Forelimb muscle (tissue), 1 donor: ENCODE results near the gene GIGYF2. TPM values are rescaled to one million over a fixed set of nuclear protein-coding genes. Genes with fewer than 3 reads are reported as not detected.
"Not testable (repeated sequence)": the region's sequence is repeated elsewhere in the genome, so short reads cannot be mapped to it uniquely, and the experiment has no call there.

ENCODE experiments used
- DNase-seq: peaks from one replicate; pipeline ENCODE4 v3.0.0-alpha.2; 2013; ENCODE audit warnings: low read depth
- polyA plus RNA-seq: library from polyadenylated mRNA; unstranded; fragments of 120-200 nt; gene quantifications from one replicate; pipeline ENCODE4 v1.2.1, GENCODE V29; 2013; ENCODE audit not compliant: insufficient read length

The GIGYF2 gene, protein sequence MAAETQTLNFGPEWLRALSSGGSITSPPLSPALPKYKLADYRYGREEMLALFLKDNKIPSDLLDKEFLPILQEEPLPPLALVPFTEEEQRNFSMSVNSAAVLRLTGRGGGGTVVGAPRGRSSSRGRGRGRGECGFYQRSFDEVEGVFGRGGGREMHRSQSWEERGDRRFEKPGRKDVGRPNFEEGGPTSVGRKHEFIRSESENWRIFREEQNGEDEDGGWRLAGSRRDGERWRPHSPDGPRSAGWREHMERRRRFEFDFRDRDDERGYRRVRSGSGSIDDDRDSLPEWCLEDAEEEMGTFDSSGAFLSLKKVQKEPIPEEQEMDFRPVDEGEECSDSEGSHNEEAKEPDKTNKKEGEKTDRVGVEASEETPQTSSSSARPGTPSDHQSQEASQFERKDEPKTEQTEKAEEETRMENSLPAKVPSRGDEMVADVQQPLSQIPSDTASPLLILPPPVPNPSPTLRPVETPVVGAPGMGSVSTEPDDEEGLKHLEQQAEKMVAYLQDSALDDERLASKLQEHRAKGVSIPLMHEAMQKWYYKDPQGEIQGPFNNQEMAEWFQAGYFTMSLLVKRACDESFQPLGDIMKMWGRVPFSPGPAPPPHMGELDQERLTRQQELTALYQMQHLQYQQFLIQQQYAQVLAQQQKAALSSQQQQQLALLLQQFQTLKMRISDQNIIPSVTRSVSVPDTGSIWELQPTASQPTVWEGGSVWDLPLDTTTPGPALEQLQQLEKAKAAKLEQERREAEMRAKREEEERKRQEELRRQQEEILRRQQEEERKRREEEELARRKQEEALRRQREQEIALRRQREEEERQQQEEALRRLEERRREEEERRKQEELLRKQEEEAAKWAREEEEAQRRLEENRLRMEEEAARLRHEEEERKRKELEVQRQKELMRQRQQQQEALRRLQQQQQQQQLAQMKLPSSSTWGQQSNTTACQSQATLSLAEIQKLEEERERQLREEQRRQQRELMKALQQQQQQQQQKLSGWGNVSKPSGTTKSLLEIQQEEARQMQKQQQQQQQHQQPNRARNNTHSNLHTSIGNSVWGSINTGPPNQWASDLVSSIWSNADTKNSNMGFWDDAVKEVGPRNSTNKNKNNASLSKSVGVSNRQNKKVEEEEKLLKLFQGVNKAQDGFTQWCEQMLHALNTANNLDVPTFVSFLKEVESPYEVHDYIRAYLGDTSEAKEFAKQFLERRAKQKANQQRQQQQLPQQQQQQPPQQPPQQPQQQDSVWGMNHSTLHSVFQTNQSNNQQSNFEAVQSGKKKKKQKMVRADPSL (N-terminal part only)
- polyA plus RNA-seq: 39.0 TPM

DNA sequence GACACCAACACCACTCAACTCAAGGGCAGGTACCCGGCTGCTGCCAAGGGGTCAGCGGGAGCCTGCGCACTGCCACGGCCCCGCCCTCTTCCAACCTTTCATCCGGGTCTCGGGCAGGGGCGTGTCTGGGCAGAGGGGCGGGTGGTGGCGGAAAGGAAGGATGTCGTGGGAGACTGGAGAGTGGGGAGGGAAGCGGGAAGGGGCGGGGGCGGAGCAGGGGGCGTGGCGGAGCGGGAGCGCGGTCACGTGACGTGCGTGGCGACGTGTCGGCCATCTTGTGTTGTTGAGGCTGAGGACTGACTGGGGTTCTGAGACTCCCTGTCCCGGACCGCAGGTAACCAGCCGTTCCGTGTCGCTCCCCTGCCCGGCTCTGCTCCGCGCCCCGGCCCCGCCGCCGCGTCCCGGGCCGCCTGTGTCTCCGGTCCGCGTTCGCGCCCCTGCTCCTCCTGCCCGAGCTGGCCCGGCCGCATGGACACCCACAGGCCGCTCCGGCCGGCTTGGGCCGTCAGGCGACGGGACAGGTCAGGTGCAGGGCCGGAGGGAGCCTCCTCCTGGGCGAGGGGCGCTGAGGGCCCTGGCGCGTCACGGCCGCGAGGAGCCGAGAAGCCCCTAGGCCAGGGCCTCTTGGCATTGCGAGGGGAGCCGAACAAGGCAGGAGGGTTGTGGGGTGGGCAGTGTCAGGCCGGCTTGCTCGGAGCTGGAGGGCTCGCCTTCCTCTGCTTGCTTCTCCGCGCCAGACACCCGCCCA, at the start of gene GIGYF2:
TSS of gene GIGYF2 (plus strand) at position 273 of the 748 bp plus-strand sequence. CDS start 37,867 bp downstream, outside the sequence.
- DNase-seq: peak; percentile 78

DNA sequence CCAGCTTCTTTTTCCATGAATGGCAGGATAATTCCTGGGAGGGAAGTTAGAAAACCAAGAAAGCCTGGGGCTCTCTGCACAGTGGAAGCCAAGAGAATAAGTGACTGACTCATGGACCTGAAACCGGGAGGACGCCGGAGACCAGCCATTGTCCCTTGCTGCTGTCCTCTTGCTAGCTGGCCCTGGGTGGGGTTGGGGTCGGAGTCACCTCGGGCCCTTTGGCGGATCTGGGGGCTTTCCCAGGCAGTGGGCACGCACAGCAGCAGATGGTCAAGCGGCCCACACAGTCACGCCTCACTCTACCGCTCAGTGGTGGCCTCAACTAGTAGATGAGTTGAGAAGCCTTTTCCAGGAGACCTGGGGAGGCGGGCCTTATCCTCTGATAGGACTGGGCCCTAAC, 48.1 kb upstream of the GIGYF2 start:
- no peak for DNase-seq

DNA sequence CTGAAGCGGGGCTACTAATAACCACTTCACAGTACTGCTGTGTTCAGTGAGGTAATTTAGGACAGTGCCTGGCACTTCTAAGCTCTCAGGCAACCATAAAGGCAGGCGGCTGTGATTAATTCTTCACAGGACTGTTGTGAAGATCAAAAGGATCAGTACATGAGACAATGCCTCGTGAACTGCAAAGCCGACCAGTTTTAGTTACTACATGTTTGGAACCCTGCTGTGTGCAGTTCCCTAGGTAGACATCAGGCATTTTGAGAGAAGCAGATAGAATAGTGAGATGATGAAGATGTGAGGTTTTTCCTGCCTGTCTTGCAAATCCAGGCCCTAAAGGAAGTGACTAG, 44.7 kb upstream of the GIGYF2 start:
- no peak for DNase-seq

DNA sequence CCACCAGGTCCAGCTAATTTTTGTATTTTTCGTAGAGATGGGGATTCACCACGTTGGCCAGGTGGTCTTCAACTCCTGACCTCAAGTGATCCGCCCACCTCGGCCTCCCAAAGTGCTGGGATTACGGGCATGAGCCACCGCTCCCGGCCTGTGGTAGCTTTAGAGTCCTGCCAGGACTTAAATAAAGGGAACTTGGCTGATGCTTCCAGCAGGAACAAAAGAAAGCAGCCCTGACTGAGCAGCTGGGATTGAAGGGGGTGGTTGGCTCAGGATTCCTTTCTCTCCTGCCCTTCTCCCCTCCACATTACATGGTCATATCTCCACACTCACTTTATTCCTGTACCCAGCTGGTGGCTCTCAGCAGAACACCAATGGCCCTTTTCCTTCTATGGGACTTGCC, 43.7 kb upstream of the GIGYF2 start:
- DNase-seq: no peak

DNA sequence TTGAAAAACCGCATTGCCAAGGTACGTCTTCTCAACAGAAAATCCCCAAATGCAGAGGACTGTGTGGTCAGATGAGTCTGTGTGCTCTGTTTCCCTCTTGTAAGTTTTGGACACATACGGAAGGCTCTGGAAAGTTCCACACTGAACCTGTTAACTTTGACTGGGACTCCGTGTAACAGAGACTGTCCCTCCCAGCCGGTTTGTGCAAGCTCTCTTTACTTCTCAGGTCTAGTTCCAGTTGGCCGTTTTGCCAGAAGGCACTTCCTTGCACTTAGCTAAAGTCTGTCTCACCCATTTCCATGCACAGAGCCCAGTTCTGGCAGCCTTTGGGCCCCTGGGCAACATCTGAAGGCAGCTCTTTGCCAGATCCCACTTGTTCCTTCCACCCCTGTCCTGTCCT, 41.7 kb upstream of the GIGYF2 start:
- no peak for DNase-seq

DNA sequence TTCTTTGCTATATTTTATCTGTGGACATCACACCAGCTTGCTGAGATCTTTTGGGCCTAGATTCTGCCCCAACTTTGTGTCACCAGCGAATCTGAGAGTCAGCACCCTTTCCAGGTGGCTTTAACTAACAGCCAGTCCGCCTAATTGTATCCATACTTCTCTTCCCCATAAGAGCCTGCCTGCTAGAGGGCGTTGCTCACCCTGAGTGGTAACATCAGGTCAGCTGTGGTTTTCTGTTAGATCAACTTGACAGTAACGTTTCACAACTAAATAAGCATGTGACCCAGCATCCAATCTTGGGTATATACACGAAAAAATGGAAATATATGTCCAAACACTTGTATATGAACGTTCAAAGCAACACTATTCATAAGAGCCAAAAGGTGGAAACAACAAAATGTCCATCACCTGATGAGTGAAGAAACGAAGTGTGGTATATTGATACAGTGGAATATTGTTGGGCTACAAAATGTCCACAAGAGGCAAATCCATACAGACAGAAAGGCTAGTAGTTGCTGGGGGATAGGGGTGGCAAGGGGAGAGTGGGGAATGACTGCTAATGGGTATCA, 38.8 kb upstream of the GIGYF2 start:
- DNase-seq: no peak

DNA sequence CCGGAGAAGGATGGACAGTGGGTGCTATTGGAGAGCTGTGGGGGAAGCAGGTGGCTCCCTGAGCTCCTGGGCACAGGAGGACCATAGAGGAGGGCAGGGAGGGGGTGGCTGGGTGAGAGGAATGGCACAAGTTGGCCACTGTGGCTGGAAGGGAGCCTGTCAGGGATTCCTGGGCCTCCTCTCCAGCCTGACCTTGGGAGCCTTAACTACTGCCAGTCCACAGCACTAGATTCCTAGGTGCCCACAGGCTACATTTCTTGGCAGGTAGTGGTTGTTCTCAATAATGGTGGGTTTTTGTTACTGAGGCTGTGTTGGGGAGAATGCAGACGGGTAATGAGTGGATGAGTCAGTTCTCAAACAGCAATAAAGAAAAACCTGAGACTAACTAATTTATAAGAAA, 37.8 kb upstream of the GIGYF2 start:
- no peak for DNase-seq

DNA sequence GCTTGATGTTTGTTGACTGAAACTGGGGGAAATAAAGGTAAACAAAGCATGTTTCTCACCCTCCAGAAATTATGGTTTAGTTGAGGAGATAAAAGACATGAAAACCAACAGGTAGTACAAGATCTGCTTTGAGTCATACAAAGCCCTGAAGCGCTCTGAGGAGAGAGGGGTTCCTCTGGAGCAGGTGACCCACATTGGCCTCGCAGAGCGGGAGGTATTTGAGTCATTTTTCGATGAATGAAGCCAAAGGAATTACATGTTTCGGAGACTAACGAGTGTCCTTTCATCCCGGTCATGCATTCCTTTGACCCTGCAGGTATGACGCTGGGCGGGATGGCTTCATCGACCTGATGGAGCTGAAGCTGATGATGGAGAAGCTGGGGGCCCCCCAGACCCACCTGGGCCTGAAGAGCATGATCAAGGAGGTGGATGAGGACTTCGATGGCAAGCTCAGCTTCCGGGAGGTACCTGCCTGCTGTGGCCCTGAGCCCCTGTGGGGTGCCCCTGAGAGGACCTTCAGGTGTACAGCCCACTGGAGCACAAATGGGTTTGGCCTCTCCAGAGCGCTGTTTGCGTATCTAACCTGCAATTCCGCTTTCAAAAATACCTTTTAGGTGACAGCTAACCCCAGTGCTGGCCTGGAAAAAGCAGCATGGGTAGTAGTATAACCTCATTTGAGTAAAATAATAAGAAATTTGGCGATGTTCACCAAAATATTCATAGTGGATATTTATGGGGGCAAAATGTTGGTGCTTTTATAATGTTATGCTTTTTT, 34.5 kb upstream of the GIGYF2 start:
- DNase-seq: no peak

DNA sequence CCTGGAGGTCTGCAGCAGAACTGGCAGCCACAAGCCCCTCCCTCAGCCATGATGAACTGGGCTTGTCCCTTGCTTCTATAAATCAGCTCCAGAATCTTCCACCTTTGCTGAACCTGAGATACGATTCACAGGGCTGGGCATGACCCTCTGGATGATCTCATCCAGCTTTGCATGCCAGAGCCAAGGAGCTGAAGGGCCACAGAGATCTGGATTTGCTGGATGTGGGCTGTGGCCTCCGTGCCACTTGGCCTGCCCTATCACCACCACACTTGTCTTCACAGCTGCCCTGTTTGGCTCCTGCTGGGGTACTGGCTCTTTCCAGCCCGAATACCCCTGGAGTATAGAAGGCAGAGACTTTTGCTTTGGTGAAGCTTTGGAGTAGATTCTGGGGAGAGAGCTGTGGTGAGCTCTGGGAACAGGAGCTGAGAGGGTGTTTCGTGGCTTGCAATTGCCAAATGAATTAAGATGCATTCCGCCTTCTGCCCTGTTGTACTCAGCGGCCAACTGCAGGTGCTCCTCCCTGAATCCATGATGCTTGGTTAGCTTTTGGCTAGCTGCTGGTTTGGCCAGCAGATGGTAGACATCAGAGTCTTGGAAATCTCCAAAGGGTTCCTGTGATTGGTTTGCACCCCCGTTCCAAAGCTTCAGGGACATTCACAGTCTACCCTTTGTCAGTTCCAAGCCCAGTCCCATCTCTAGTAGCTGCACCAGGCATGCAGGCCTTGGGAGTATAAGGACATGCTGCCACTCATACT, 30.9 kb upstream of the GIGYF2 start:
- no peak for DNase-seq

DNA sequence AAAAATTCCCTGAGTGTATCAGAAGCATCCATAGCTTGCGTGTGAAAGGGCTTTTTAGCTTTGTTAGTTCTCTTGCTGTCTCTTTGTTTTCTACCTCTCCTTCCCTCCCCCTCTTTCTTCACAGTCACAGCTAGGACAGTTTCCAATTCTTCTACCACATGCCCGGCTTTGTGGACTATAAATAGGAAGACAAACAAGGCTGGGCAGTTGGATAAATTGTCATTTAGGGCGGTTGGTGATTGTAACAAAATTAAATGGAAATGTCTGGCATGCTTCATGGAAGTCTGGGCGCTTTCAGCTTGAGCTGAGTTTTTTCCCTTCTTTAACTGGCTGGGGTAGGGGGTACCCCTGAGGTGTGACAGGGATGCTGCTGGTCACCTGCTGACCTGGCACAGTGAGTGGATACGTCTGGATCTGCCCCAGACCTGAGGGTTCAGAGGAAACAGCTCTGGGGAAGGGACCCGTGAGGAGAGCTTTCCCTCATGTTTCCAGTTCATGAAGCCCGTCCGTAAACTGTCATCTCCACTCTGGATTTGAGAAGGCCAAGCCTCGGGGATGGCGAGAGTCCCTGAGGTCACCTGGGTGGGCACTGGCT, 29.0 kb upstream of the GIGYF2 start:
- DNase-seq: no peak

DNA sequence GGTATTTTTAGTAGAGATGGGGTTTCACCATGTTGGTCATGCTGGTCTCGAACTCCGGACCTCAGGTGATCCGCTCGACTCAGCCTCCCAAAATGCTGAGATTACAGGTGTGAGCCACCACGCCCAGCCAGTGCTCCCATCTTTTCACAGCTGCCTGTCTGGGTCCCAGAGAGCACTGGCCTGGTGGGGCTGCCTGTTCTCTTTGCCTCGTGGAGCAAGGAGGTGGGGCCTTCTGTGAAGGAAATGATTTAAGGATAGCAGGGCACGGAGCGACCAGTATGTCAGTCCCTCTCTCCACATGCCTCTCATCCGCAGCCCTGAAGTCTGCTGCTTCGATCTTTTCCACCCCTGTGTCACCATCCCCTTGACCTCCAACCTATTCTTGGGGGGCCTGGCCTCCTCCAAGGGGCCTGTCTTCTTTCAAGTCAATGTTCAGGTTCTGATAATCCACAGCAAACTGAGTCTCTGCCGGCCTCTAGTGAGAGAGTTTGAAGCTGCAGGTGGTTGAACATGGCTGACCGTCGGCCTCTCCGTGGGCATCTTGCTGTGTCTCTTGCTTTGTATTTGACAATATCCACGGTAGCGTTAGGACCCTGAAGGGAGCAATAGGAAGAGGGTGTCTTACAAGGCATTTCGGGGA, 28.2 kb upstream of the GIGYF2 start:
- no peak for DNase-seq

DNA sequence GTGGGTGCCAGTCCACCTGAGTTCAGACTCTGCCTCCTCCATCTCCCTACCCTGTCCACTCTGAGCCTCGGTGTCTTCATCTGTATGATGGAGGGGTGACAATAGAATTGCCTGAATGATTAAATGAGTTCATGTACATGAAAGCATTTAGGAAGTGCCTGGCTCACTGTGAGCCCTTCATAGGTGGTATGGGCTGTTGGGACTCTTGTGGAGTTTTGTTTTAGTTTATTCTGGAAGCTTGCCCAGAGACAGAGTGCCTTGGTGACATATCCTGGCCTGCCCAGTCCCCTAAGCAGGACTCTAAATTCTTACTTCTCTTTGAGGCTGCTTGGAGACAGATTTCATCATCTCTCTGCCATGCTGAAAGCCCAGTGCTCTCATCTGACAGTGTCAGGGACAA, 24.5 kb upstream of the GIGYF2 start:
- no peak for DNase-seq

DNA sequence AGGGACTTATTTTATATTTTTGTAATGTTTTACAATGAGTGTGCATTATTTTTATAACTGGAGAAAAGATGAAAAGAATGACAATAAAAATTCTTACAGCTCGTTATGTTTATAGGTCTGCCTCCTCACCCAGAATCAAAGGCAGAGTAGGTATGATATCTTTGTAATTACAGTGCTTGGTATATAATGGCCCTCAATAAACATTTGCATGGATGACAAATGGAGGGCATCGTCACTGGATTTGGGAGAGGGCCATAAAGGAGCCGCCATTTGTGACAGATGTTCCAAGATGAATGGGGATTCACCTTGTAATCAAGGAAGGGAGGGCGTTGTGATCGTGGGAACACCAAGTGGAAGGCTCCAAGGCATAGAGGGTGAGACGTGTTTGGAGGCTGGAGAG, 22.6 kb upstream of the GIGYF2 start:
- DNase-seq: no peak

DNA sequence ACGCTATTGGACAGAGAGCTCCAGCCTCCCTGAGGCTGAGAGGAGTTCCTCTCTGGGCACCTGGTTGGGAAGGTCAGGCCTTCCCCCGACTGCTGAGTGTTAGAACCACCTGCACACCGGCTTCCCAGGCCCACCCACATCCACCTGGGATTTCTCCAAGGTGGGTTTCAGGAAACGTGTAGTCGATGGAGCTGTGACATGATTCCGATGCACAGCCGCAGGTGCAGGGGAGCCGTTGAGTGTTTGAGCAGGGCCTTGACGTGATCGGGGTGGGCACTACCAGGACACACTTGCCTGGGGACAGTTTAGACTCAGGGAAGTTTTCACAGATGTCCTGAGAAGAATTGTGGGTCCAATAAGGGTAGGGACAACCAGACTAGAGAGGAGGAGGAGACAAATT, 21.8 kb upstream of the GIGYF2 start:
- no peak for DNase-seq

DNA sequence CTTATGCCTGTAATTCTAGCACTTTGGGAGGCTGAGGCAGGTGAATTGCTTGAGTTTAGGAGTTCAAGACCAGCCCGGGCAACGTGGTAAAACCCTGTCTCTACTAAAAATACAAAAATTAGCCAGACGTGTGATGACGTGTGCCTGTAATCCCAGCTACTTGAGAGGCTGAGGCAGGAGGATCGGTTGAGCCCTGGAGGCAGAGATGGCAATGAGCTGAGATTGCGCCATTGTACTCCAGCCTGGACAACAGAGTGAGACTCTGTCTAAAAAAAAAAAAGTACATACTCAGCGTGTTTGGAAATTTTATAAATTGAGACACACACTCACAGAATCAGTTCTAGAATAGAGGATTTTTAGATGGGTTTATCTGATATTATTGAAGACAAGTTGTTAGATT, 17.1 kb upstream of the GIGYF2 start:
- no peak for DNase-seq

DNA sequence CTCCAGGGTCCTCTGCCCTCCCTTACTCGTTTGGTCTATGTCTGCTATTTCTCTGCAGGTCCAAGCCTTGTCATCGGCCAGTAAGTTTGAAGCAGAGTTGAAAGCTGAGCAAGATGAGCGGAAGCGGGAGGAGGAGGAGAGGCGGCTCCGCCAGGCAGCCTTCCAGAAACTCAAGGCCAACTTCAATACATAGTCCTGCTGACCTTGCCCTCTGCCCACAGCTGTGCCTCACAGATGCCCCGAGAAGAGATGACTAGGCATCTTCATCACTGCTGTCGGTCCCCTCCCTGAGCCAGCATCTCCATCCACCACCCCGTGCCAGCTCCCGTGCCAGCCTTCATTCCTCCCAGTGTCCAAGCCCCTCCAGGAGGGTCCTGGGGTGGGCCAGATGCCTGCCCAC, 15.6 kb upstream of the GIGYF2 start:
- DNase-seq: no peak

DNA sequence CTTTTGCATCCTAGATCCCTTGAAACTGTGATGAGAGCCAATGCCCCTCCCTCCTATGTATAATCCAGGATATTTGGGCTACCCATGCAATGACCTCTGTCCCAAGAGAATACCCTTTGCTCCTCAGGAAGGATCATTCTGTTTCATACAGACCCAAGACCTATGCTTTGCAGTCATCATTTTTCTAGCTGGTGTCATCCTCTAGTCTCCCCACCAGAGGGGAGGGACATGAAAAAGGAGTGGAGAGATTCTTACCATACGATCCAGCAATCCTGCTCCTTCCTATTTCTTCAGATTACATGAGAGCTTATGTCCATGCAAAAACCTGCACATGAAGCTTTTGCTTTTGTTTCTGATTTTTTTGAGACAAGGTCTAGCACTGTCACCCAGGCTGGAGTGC, 13.8 kb upstream of the GIGYF2 start:
- no peak for DNase-seq

DNA sequence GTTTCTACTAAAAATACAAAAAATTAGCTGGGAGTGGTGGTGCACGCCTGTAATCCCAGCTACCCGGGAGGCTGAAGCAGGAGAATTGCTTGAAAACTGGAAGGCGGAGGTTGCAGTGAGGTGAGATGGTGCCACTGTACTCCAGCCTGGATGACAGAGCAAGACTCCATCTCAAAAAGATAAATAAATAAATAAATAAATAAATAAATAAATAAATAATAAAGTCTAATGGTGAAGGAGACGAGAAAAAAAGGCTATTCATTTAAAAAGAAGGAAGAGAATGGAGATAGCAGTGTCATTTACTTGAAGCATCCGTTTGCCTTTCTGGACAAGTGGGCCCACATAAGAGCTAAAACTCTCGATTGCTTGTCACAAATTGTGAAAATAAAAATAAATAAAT, 11.7 kb upstream of the GIGYF2 start:
- DNase-seq: not testable (repeated sequence)
